COLO668 (cell line): ENCODE results near the gene SPATA31A7.
"Not testable (repeated sequence)": the region's sequence is repeated elsewhere in the genome, so short reads cannot be mapped to it uniquely, and the experiment has no call there.

Experiments
- DNase-seq: peaks from one replicate; lab custom pipeline; 2025; ENCODE audit not compliant: unreplicated experiment; lab: John Stamatoyannopoulos, UW

SPATA31A7 gene

DNA sequence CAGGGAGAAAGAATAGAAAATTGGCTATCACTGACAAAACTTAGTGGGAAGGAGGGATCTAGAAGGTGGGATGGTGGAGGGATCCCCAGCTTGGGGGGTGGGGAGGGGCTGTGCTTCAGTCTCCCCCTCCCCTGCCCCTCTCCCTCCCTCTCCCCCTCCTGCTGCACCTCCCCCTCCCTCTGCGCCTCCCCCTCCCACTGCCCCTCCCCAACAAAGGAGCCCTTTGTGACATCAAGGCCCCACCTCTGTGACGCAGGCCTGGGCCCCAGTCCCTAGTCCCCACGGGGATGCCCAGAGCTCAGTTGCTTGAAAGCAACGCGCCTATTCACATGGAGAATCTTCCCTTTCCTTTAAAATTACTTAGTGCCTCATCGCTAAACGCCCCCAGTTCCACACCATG is at the start of gene SPATA31A7:
TSS of gene SPATA31A7 (plus strand) at position 301 of the 400 bp plus-strand sequence. CDS start at position 330, 29 bp downstream.
- not testable (repeated sequence) for DNase-seq

DNA sequence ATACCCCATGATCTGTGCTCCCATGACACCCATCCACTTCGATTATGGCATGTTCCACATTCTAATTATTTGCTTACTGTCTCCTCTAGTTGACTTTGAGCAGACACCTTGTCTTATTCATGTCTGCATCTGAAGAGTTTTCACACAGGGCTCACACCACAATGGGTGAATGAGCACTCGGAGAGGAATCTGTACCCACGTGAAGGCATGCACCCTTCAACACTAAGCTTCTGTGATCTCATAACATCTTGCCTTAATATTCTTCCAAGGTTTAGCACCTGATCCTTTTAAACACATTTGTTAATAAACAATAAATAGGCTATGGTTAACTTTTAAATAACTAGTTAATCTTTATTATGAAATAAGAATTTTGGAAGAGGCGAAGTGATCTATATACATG is 36.6 kb downstream of the SPATA31A7 start:
- DNase-seq = not testable (repeated sequence)
